Astrocyte (in vitro differentiated cells and primary cell): ENCODE data around the gene ZBTB16. TPM values are rescaled to one million over a fixed set of nuclear protein-coding genes. Genes with fewer than 3 reads are reported as not detected.

Experiments used
- DNase-seq: peaks from one replicate; pipeline ENCODE4 v3.0.0-alpha.2; 2010; ENCODE audit warnings: low read depth
- FAIRE-seq: peaks from 2 replicates; lab custom pipeline; 2011; peaks lifted over from hg19 to GRCh38; lab: Jason Lieb, UNC
- H2AFZ ChIP-seq: 2 replicates; pipeline ENCODE4 v1.6.0; 2012; ENCODE audit warnings: low read depth, low read length, inconsistent platforms
- H3K27ac ChIP-seq: 2 replicates; pipeline ENCODE4 v1.5.1; 2011; ENCODE audit warnings: low read depth, low read length, inconsistent platforms
- H3K27me3 ChIP-seq: 2 replicates; pipeline ENCODE4 v1.6.0; 2011; ENCODE audit warnings: low read length, inconsistent platforms; ENCODE audit not compliant: insufficient read depth
- H3K36me3 ChIP-seq: 2 replicates; pipeline ENCODE4 v1.5.1; 2011; ENCODE audit warnings: low read length, inconsistent platforms; ENCODE audit not compliant: insufficient read depth
- H3K4me1 ChIP-seq: 2 replicates; pipeline ENCODE4 v1.5.1; 2011; ENCODE audit warnings: low read length, inconsistent platforms; ENCODE audit not compliant: insufficient read depth
- H3K4me2 ChIP-seq: 2 replicates; pipeline ENCODE4 v1.6.0; 2012; ENCODE audit warnings: low read length, inconsistent platforms
- H3K4me3 ChIP-seq: 2 replicates; pipeline ENCODE4 v1.5.1; 2011; ENCODE audit warnings: low read depth, mild to moderate bottlenecking, low read length, inconsistent platforms; ENCODE audit not compliant: insufficient read depth
- H3K79me2 ChIP-seq: 2 replicates; pipeline ENCODE4 v1.6.0; 2012; ENCODE audit warnings: mild to moderate bottlenecking, low read length, inconsistent platforms; ENCODE audit not compliant: insufficient read depth
- H3K9ac ChIP-seq: 2 replicates; pipeline ENCODE4 v1.6.0; 2012; ENCODE audit warnings: mild to moderate bottlenecking, low read length, inconsistent platforms
- H3K9me3 ChIP-seq: 2 replicates; pipeline ENCODE4 v1.5.1; 2012; ENCODE audit warnings: low read depth, mild to moderate bottlenecking, low read length, inconsistent platforms; ENCODE audit not compliant: insufficient read depth
- H4K20me1 ChIP-seq: 2 replicates; pipeline ENCODE4 v1.6.0; 2012; ENCODE audit warnings: low read length, inconsistent platforms; ENCODE audit not compliant: insufficient read depth
- H3K27ac Mint-ChIP-seq: one replicate; pipeline ENCODE4 v1.8.0; 2021; ENCODE audit warnings: mild to moderate bottlenecking, mixed read lengths; ENCODE audit not compliant: unreplicated experiment
- H3K27me3 Mint-ChIP-seq: one replicate; pipeline ENCODE4 v1.8.0; 2021; ENCODE audit warnings: low read depth, mixed read lengths; ENCODE audit not compliant: unreplicated experiment
- H3K36me3 Mint-ChIP-seq: one replicate; pipeline ENCODE4 v1.8.0; 2021; ENCODE audit warnings: low read depth, mixed read lengths; ENCODE audit not compliant: unreplicated experiment
- H3K4me1 Mint-ChIP-seq: one replicate; pipeline ENCODE4 v1.8.0; 2021; ENCODE audit warnings: low read depth, mixed read lengths; ENCODE audit not compliant: unreplicated experiment
- H3K4me3 Mint-ChIP-seq: one replicate; pipeline ENCODE4 v1.8.0; 2021; ENCODE audit warnings: mild to moderate bottlenecking, moderate library complexity, mixed read lengths; ENCODE audit not compliant: unreplicated experiment
- H3K9me3 Mint-ChIP-seq: one replicate; pipeline ENCODE4 v1.8.0; 2021; ENCODE audit warnings: mild to moderate bottlenecking, mixed read lengths; ENCODE audit not compliant: unreplicated experiment
- CTCF ChIP-seq: IDR thresholded peaks from 2 replicates; pipeline ENCODE4 v1.5.1; 2011; ENCODE audit warnings: low read depth, mild to moderate bottlenecking, inconsistent platforms, low read length, moderate library complexity; ENCODE audit not compliant: insufficient read depth
- EZH2 ChIP-seq: IDR thresholded peaks from 2 replicates; pipeline ENCODE4 v1.6.1; 2012; ENCODE audit warnings: mild to moderate bottlenecking, low read length, inconsistent platforms; ENCODE audit not compliant: insufficient read depth
- total RNA-seq: library from RNA; stranded (reverse); gene quantifications from 2 replicates; pipeline ENCODE4 v1.2.1, GENCODE V29; 2021

ZBTB16 gene
- total RNA-seq, 1 donor from 2014 or later: 0.50 TPM

- Histone ChIP-seq H3K79me2 (no peaks in the 10 kb centered on the region), H3K4me3 (no peak overlapping the region), H2AFZ (no peak overlapping the region), H3K36me3 (no peaks in the 10 kb centered on the region), H4K20me1 (no peaks in the 10 kb centered on the region), H3K9ac (no peak overlapping the region), H3K4me2 (no peak overlapping the region), H3K9me3 (no peaks in the 10 kb centered on the region), H3K27ac (no peak overlapping the region), H3K27me3 (peaks cover 12% of the 10 kb centered on the region), H3K4me1 (no peaks in the 10 kb centered on the region)
- no peak for FAIRE-seq
- no peaks in the 10 kb centered on the region for H3K36me3 Mint-ChIP-seq
- no peak overlapping the region for H3K27ac Mint-ChIP-seq
- no peaks in the 10 kb centered on the region for H3K9me3 Mint-ChIP-seq
- no peak for DNase-seq
- H3K4me1 Mint-ChIP-seq: no peaks in the 10 kb centered on the region
- H3K4me3 Mint-ChIP-seq: no peak overlapping the region
- TF ChIP-seq CTCF (no peak), EZH2 (no peak)
- peaks cover 43% of the 10 kb centered on the region for H3K27me3 Mint-ChIP-seq
Measured at GRCh38 chr11:114050258-114050927, 9.1 kb upstream of the ZBTB16 start.

DNA sequence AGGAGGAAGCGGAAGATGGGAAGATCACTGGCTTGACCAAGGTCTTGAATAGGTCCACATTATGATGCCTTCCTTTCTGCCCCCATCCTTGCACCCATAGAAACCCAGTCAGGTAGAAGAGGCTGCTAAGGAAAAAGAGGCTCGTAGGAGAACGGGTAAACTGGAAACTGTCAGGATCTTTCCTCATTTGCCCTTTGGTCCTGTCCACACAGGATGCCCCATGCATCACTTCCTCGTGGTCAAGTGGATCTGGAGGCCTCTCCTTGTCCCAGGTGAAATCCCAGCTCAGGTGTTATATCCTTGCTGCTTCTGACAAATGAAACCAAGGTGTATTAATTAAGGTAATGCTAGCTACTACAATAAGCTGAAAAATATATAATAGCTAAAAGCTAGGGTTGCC lies 8.0 kb upstream of the ZBTB16 start:
- H3K27ac ChIP-seq: no peak overlapping the region

More for the DNA sequence above, 8.0 kb upstream of the ZBTB16 start:
- Histone ChIP-seq H3K9ac (no peak overlapping the region), H3K9me3 (no peaks in the 10 kb centered on the region), H2AFZ (no peak overlapping the region), H4K20me1 (no peaks in the 10 kb centered on the region), H3K4me1 (no peaks in the 10 kb centered on the region), H3K27me3 (peaks cover 17% of the 10 kb centered on the region), H3K4me2 (no peak overlapping the region), H3K4me3 (no peak overlapping the region), H3K79me2 (no peaks in the 10 kb centered on the region), H3K36me3 (no peaks in the 10 kb centered on the region)
- FAIRE-seq (no peak), DNase-seq (no peak)
- H3K4me1 Mint-ChIP-seq: no peaks in the 10 kb centered on the region
- H3K27ac Mint-ChIP-seq: no peak overlapping the region
- H3K36me3 Mint-ChIP-seq: no peaks in the 10 kb centered on the region
- H3K9me3 Mint-ChIP-seq: no peaks in the 10 kb centered on the region
- H3K4me3 Mint-ChIP-seq: no peak overlapping the region
- H3K27me3 Mint-ChIP-seq: peaks cover 44% of the 10 kb centered on the region
- TF ChIP-seq CTCF (no peak), EZH2 (no peak)
